Mammary epithelial cell (primary cell): ENCODE data around the gene MAD1L1.

Experiments used
- EZH2 ChIP-seq: IDR thresholded peaks from 2 replicates; pipeline ENCODE4 v1.6.1; 2012; ENCODE audit warnings: low read length, inconsistent platforms, borderline replicate concordance
- TF ChIP-seq, protein P1 (sequence below), 2 donors: IDR thresholded peaks in 1 of 2; conservative IDR thresholded peaks in 1 of 2; 2 replicates each; pipeline ENCODE4 v1.5.1; 2011 to 2012; ENCODE audit warnings: inconsistent platforms in 2 of 2, low read length in 2 of 2, mild to moderate bottlenecking in 2 of 2, control low read depth in 1 of 2, low read depth in 1 of 2; ENCODE audit not compliant: insufficient read depth in 1 of 2; ENCODE audit errors: extremely low read depth in 1 of 2

DNA sequence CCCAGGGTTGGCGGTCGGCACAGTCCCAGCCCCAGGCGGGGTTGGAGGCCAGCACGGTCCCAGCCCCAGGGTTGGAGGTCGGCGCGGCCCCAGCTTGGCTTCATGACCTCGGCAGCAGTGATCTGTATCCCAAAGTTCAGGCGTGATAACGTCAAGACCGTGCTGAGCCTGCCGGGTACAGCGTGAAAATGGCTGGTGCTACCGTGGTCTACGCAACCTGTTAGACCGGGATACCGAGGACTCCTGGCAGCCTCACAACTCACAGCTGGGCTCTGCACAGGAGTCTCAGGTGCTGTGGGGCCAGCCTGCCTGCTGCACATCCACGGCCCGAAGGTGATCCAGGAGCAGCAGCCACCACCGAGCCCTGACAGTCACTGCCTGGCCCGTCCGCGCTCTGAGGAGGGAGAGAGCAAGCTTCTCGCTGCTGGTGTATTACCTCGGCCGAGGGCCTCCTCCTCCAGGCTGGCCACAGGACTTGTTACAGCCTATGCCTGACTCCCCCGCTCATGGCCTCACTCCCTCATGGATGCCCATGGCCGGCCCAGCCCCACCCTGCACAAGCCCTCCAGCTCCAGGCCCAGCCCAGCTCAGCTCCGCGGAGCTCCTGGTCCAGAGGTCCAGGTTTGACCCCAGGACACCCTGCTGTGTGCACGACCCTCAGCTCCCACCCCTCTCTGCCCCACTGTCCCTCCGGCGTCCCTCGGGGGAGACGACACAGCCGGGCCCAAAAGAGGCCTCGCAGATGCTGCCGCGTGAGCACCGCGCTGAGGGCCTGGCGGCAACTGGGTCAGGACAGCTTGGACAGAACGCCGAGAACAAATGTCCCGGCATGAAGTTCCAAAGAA lies 406.6 kb downstream of the MAD1L1 start:
- TF ChIP-seq, protein P1, sequence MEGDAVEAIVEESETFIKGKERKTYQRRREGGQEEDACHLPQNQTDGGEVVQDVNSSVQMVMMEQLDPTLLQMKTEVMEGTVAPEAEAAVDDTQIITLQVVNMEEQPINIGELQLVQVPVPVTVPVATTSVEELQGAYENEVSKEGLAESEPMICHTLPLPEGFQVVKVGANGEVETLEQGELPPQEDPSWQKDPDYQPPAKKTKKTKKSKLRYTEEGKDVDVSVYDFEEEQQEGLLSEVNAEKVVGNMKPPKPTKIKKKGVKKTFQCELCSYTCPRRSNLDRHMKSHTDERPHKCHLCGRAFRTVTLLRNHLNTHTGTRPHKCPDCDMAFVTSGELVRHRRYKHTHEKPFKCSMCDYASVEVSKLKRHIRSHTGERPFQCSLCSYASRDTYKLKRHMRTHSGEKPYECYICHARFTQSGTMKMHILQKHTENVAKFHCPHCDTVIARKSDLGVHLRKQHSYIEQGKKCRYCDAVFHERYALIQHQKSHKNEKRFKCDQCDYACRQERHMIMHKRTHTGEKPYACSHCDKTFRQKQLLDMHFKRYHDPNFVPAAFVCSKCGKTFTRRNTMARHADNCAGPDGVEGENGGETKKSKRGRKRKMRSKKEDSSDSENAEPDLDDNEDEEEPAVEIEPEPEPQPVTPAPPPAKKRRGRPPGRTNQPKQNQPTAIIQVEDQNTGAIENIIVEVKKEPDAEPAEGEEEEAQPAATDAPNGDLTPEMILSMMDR (conservative IDR thresholded peaks at IDR 0.05 in 1 of 2, IDR thresholded peaks at IDR 0.05 in 1 of 2; ENCODE audit: extremely low read depth in 1 of 2, insufficient read depth in 1 of 2, low read depth in 1 of 2, low read length in 2 of 2): no peak
- TF ChIP-seq EZH2: no peak
